GM12801 (cell line): ENCODE data around the gene OLFM2.

ENCODE experiments used
- CTCF ChIP-seq: IDR thresholded peaks from one replicate; pipeline ENCODE4 v1.5.1; 2011; ENCODE audit warnings: control low read depth; ENCODE audit not compliant: insufficient read length; ENCODE audit errors: extremely low read depth

OLFM2 gene

GRCh38 chr19:9967326-9967725 is 31.0 kb upstream of the OLFM2 start:
- no peak for TF ChIP-seq CTCF

GRCh38 chr19:9966448-9966847 is 30.1 kb upstream of the OLFM2 start:
- no peak for TF ChIP-seq CTCF

- no peak for TF ChIP-seq CTCF
Observed at GRCh38 chr19:9966024-9966423, 29.7 kb upstream of the OLFM2 start.

GRCh38 chr19:9962623-9963290 is 26.4 kb upstream of the OLFM2 start:
- no peak for TF ChIP-seq CTCF

GRCh38 chr19:9961103-9961502 is 24.8 kb upstream of the OLFM2 start:
- TF ChIP-seq CTCF, result no peak

- TF ChIP-seq CTCF, result no peak
Observed at GRCh38 chr19:9958379-9958821, 22.1 kb upstream of the OLFM2 start.

- no peak for TF ChIP-seq CTCF
Observed at GRCh38 chr19:9956956-9957355, 20.6 kb upstream of the OLFM2 start.
